Astrocyte (in vitro differentiated cells and primary cell): ENCODE measurements around the gene MEGF10. TPM values are rescaled to one million over a fixed set of nuclear protein-coding genes. Genes with fewer than 3 reads are reported as not detected.

Source experiments
- DNase-seq: peaks from one replicate; pipeline ENCODE4 v3.0.0-alpha.2; 2010; ENCODE audit warnings: low read depth
- FAIRE-seq: peaks from 2 replicates; lab custom pipeline; 2011; peaks lifted over from hg19 to GRCh38; lab: Jason Lieb, UNC
- H2AFZ ChIP-seq: 2 replicates; pipeline ENCODE4 v1.6.0; 2012; ENCODE audit warnings: low read depth, low read length, inconsistent platforms
- H3K27ac ChIP-seq: 2 replicates; pipeline ENCODE4 v1.5.1; 2011; ENCODE audit warnings: low read depth, low read length, inconsistent platforms
- H3K27me3 ChIP-seq: 2 replicates; pipeline ENCODE4 v1.6.0; 2011; ENCODE audit warnings: low read length, inconsistent platforms; ENCODE audit not compliant: insufficient read depth
- H3K36me3 ChIP-seq: 2 replicates; pipeline ENCODE4 v1.5.1; 2011; ENCODE audit warnings: low read length, inconsistent platforms; ENCODE audit not compliant: insufficient read depth
- H3K4me1 ChIP-seq: 2 replicates; pipeline ENCODE4 v1.5.1; 2011; ENCODE audit warnings: low read length, inconsistent platforms; ENCODE audit not compliant: insufficient read depth
- H3K4me2 ChIP-seq: 2 replicates; pipeline ENCODE4 v1.6.0; 2012; ENCODE audit warnings: low read length, inconsistent platforms
- H3K4me3 ChIP-seq: 2 replicates; pipeline ENCODE4 v1.5.1; 2011; ENCODE audit warnings: low read depth, mild to moderate bottlenecking, low read length, inconsistent platforms; ENCODE audit not compliant: insufficient read depth
- H3K79me2 ChIP-seq: 2 replicates; pipeline ENCODE4 v1.6.0; 2012; ENCODE audit warnings: mild to moderate bottlenecking, low read length, inconsistent platforms; ENCODE audit not compliant: insufficient read depth
- H3K9ac ChIP-seq: 2 replicates; pipeline ENCODE4 v1.6.0; 2012; ENCODE audit warnings: mild to moderate bottlenecking, low read length, inconsistent platforms
- H3K9me3 ChIP-seq: 2 replicates; pipeline ENCODE4 v1.5.1; 2012; ENCODE audit warnings: low read depth, mild to moderate bottlenecking, low read length, inconsistent platforms; ENCODE audit not compliant: insufficient read depth
- H4K20me1 ChIP-seq: 2 replicates; pipeline ENCODE4 v1.6.0; 2012; ENCODE audit warnings: low read length, inconsistent platforms; ENCODE audit not compliant: insufficient read depth
- H3K27ac Mint-ChIP-seq: one replicate; pipeline ENCODE4 v1.8.0; 2021; ENCODE audit warnings: mild to moderate bottlenecking, mixed read lengths; ENCODE audit not compliant: unreplicated experiment
- H3K27me3 Mint-ChIP-seq: one replicate; pipeline ENCODE4 v1.8.0; 2021; ENCODE audit warnings: low read depth, mixed read lengths; ENCODE audit not compliant: unreplicated experiment
- H3K36me3 Mint-ChIP-seq: one replicate; pipeline ENCODE4 v1.8.0; 2021; ENCODE audit warnings: low read depth, mixed read lengths; ENCODE audit not compliant: unreplicated experiment
- H3K4me1 Mint-ChIP-seq: one replicate; pipeline ENCODE4 v1.8.0; 2021; ENCODE audit warnings: low read depth, mixed read lengths; ENCODE audit not compliant: unreplicated experiment
- H3K4me3 Mint-ChIP-seq: one replicate; pipeline ENCODE4 v1.8.0; 2021; ENCODE audit warnings: mild to moderate bottlenecking, moderate library complexity, mixed read lengths; ENCODE audit not compliant: unreplicated experiment
- H3K9me3 Mint-ChIP-seq: one replicate; pipeline ENCODE4 v1.8.0; 2021; ENCODE audit warnings: mild to moderate bottlenecking, mixed read lengths; ENCODE audit not compliant: unreplicated experiment
- EZH2 ChIP-seq: IDR thresholded peaks from 2 replicates; pipeline ENCODE4 v1.6.1; 2012; ENCODE audit warnings: mild to moderate bottlenecking, low read length, inconsistent platforms; ENCODE audit not compliant: insufficient read depth
- total RNA-seq: library from RNA; stranded (reverse); gene quantifications from 2 replicates; pipeline ENCODE4 v1.2.1, GENCODE V29; 2021
- TF ChIP-seq, protein P1 (sequence below): IDR thresholded peaks from 2 replicates; pipeline ENCODE4 v1.5.1; 2011; ENCODE audit warnings: low read depth, mild to moderate bottlenecking, inconsistent platforms, low read length, moderate library complexity; ENCODE audit not compliant: insufficient read depth

Gene MEGF10
- total RNA-seq, 1 donor from 2014 or later = 15.8 TPM

DNA sequence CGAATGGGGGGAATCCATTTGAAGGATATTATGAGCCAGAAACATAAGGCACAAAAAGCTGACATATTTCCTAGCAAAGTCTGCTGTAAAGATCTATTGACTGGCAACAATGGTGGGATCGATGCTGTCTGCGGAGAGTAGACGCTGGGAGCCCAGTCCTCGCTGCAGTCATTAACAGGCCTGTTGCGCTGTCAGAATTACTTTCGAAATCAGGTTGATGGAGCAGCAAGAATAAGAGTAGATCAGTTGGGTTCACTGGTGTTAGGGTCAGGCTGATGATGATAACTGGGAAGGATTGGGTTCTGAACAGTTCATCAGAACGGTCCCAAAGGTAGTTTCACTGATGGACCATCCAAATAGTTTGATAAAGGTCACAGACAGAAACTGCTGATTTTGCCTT lies 87.1 kb downstream of the MEGF10 start:
- H2AFZ ChIP-seq = no peak overlapping the region
- H3K4me2 ChIP-seq = no peak overlapping the region
- no peaks in the 10 kb centered on the region for H4K20me1 ChIP-seq
- peaks cover 5% of the 10 kb centered on the region for H3K9me3 ChIP-seq
- Mint-ChIP-seq H3K4me3 (no peak overlapping the region), H3K36me3 (peaks cover 2% of the 10 kb centered on the region), H3K27ac (no peak overlapping the region), H3K27me3 (no peaks in the 10 kb centered on the region), H3K9me3 (no peaks in the 10 kb centered on the region), H3K4me1 (peaks cover 2% of the 10 kb centered on the region)
- H3K27ac ChIP-seq = no peak overlapping the region
- FAIRE-seq (no peak), DNase-seq (no peak)
- no peaks in the 10 kb centered on the region for H3K36me3 ChIP-seq
- peaks cover 21% of the 10 kb centered on the region for H3K27me3 ChIP-seq
- no peak overlapping the region for H3K9ac ChIP-seq
- TF ChIP-seq, protein P1, sequence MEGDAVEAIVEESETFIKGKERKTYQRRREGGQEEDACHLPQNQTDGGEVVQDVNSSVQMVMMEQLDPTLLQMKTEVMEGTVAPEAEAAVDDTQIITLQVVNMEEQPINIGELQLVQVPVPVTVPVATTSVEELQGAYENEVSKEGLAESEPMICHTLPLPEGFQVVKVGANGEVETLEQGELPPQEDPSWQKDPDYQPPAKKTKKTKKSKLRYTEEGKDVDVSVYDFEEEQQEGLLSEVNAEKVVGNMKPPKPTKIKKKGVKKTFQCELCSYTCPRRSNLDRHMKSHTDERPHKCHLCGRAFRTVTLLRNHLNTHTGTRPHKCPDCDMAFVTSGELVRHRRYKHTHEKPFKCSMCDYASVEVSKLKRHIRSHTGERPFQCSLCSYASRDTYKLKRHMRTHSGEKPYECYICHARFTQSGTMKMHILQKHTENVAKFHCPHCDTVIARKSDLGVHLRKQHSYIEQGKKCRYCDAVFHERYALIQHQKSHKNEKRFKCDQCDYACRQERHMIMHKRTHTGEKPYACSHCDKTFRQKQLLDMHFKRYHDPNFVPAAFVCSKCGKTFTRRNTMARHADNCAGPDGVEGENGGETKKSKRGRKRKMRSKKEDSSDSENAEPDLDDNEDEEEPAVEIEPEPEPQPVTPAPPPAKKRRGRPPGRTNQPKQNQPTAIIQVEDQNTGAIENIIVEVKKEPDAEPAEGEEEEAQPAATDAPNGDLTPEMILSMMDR = no peak
- H3K4me3 ChIP-seq = no peak overlapping the region
- no peaks in the 10 kb centered on the region for H3K79me2 ChIP-seq
- no peaks in the 10 kb centered on the region for H3K4me1 ChIP-seq

GRCh38 chr5:127385936-127386335 lies 95.3 kb downstream of the MEGF10 start:
- H3K4me3 ChIP-seq = no peak overlapping the region
- no peaks in the 10 kb centered on the region for H3K79me2 ChIP-seq
- no peaks in the 10 kb centered on the region for H3K27me3 ChIP-seq
- no peak overlapping the region for H3K9ac ChIP-seq
- H3K27me3 Mint-ChIP-seq = no peaks in the 10 kb centered on the region
- no peak overlapping the region for H3K27ac Mint-ChIP-seq
- no peak for FAIRE-seq
- H3K9me3 ChIP-seq = no peaks in the 10 kb centered on the region
- no peaks in the 10 kb centered on the region for H3K9me3 Mint-ChIP-seq
- H3K36me3 Mint-ChIP-seq = peaks cover 2% of the 10 kb centered on the region
- no peak overlapping the region for H3K27ac ChIP-seq
- peaks cover 8% of the 10 kb centered on the region for H3K4me1 Mint-ChIP-seq
- no peak overlapping the region for H2AFZ ChIP-seq
- no peak for DNase-seq
- TF ChIP-seq, protein P1 = no peak
- no peak for TF ChIP-seq EZH2
- H3K4me2 ChIP-seq = peak overlapping the region; percentile 35
- no peaks in the 10 kb centered on the region for H3K36me3 ChIP-seq
- H4K20me1 ChIP-seq = no peaks in the 10 kb centered on the region
- H3K4me3 Mint-ChIP-seq = no peak overlapping the region
- peaks cover 14% of the 10 kb centered on the region for H3K4me1 ChIP-seq

DNA sequence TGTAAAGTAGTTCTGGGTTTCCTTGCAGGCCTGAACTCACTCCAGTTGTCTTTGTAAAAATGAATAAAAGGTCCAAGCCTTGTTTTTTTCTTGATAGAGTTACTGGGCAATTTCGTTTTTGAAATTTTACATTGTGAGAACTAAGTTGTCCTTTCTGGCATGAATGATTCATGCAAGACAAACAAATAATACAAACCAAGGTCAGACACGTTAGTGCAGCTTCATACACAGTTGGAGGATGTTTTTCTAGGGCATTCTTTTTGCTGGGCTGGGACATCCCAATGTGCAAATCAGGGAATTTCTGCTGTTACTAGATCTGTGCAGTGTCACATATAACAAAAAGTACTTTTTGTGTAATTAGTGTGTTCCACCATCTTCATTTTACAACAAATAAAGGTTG lies 96.0 kb downstream of the MEGF10 start:
- Mint-ChIP-seq H3K4me3 (no peak overlapping the region), H3K27me3 (no peaks in the 10 kb centered on the region), H3K36me3 (peaks cover 2% of the 10 kb centered on the region), H3K9me3 (no peaks in the 10 kb centered on the region), H3K27ac (no peak overlapping the region), H3K4me1 (peaks cover 8% of the 10 kb centered on the region)
- Histone ChIP-seq H3K9me3 (no peaks in the 10 kb centered on the region), H3K36me3 (no peaks in the 10 kb centered on the region), H3K27me3 (no peaks in the 10 kb centered on the region), H2AFZ (no peak overlapping the region), H3K9ac (no peak overlapping the region), H3K4me3 (no peak overlapping the region), H3K4me2 (peak overlapping the region; percentile 35), H3K4me1 (peaks cover 14% of the 10 kb centered on the region), H3K27ac (no peak overlapping the region), H4K20me1 (no peaks in the 10 kb centered on the region), H3K79me2 (no peaks in the 10 kb centered on the region)
- DNase-seq (peak; percentile 69), FAIRE-seq (no peak)
- TF ChIP-seq, protein P1 = no peak
- no peak for TF ChIP-seq EZH2
